HAP-1 (cell line): Measurements from ENCODE around the gene NPTX1.

Experiments
- DNase-seq, 2 experiments: peaks; one replicate each; pipeline ENCODE4 v3.0.0-alpha.2; 2016 to 2020; ENCODE audit warnings: low spot score in 2 of 2
- H3K27me3 ChIP-seq: fragments of 250-450 bp; sonication (Bioruptor Pico); 2 replicates; pipeline ENCODE4 v1.5.1; 2020; ENCODE audit warnings: low read depth, mild to moderate bottlenecking, moderate library complexity
- H3K36me3 ChIP-seq: fragments of 250-450 bp; sonication (Bioruptor Pico); replicated peaks from 2 replicates; pipeline ENCODE4 v1.5.1; 2020; ENCODE audit warnings: mild to moderate bottlenecking
- H3K4me1 ChIP-seq: fragments of 250-450 bp; sonication (Bioruptor Pico); 2 replicates; pipeline ENCODE4 v1.5.1; 2020; ENCODE audit warnings: mild to moderate bottlenecking
- H3K4me3 ChIP-seq: fragments of 250-450 bp; sonication (Bioruptor Pico); 2 replicates; pipeline ENCODE4 v1.5.1; 2020; ENCODE audit warnings: mild to moderate bottlenecking, moderate library complexity
- H3K9me3 ChIP-seq: fragments of 250-450 bp; sonication (Bioruptor Pico); 2 replicates; pipeline ENCODE4 v1.5.1; 2020; ENCODE audit warnings: mild to moderate bottlenecking, moderate library complexity
- in situ Hi-C: fragments of 300-500 bp; cut with MboI; formaldehyde crosslinking; loops from 3 replicates; pipeline ENCODE4 v1.14.3; 2020; ENCODE audit warnings: low sequenced_read_pairs, inconsistent platforms, mixed read lengths

The NPTX1 gene

GRCh38 chr17:80455784-80456183, 20.6 kb downstream of the NPTX1 start:
- no peaks in the 10 kb centered on the region for H3K9me3 ChIP-seq
- H3K4me1 ChIP-seq: peaks cover 7% of the 10 kb centered on the region
- in situ Hi-C loops: no loop called here
- DNase-seq: no peak
- no peaks in the 10 kb centered on the region; the same call in 1 of the 2 replicates for H3K27me3 ChIP-seq
- no peak overlapping the region for H3K4me3 ChIP-seq
- H3K36me3 ChIP-seq: 0 out of 2 replicates have a peak, but pooled peaks cover 2% of the 10 kb centered on the region

- Histone ChIP-seq H3K36me3 (0 out of 2 replicates have a peak, but pooled peaks cover 2% of the 10 kb centered on the region), H3K4me1 (peaks cover 7% of the 10 kb centered on the region), H3K27me3 (no peaks in the 10 kb centered on the region; the same call in 1 of the 2 replicates), H3K4me3 (peak overlapping the region; percentile 86), H3K9me3 (no peaks in the 10 kb centered on the region)
- in situ Hi-C loops: no loop called here
- peak; percentile 49 to 62 for DNase-seq
Measured at GRCh38 chr17:80455336-80455710, 21.1 kb downstream of the NPTX1 start.

DNA sequence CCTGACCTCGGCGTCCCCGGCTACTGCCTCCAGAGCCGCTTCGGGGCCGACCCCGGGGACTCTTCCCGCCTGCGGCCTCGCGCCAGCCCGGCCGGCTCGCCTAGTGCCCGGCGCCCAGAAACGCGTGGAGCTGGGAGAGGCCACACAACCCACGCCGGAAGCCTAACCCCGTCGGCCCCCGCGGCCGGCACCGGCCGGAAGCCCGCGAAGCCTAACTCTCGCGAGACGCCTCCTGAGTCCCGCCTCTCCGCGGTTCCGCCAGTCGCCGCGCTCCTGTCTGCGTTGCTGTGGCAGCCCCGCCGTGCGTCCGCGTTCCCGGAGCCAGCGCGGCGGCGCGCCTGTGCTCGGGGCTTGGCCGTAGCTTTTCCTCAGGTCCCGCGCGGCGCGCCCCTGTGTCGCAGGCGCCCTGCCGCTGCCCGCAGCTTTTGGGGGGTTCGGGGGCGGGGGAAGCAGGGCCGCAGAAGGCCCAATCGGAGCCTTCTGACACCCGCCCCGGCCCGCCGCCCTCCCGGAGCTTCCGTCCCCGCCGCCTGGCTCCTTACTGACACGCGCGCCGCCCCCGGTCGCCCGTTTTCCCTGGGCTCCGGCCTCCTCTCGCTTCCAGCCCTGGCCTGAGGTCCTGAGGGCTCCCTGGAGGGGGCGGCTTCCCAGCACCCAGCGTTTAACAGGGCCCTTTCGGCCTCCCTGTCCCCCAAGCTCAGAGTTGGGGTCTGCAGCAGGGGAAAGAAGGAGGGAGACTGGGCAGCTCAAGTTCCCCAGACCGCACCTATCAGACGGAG, 21.7 kb downstream of the NPTX1 start:
- Histone ChIP-seq H3K4me1 (peaks cover 7% of the 10 kb centered on the region), H3K9me3 (no peaks in the 10 kb centered on the region), H3K27me3 (no peaks in the 10 kb centered on the region; the same call in 1 of the 2 replicates), H3K4me3 (peak overlapping the region; percentile 86), H3K36me3 (0 out of 2 replicates have a peak, but pooled peaks cover 2% of the 10 kb centered on the region)
- peak; percentile 91 to 96 for DNase-seq
- in situ Hi-C loops: no loop called here

DNA sequence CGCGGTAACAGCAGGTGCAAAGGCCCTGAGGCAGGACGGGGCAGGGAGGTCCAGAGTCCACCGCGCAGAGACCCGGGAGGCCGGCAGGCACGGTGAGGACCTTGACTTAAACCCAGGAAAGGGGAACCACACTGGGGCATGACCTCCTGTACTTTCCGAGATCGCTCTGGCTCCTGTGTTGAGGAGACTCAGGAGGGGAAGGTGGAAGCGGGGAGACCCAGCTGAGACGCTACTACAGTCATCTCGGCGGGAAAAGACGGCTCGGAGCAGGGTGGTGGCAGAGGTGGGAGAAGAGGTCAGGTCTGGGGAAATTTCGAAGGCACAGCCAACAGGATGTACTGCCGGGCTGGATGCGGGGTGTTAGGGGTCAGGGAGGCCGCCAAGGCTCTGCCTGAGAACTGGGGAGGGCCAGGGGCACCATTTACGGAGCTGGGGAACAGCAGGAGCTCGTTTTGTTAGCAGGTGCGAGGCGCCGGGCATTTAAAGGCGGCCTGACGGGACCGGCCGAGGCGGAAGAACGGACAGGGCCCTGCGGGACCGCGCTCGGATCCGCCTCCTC, 22.3 kb downstream of the NPTX1 start:
- H3K9me3 ChIP-seq: no peaks in the 10 kb centered on the region
- no peak for DNase-seq
- peak overlapping the region; percentile 86 for H3K4me3 ChIP-seq
- peaks cover 7% of the 10 kb centered on the region for H3K4me1 ChIP-seq
- no peaks in the 10 kb centered on the region; the same call in 1 of the 2 replicates for H3K27me3 ChIP-seq
- 0 out of 2 replicates have a peak, but pooled peaks cover 2% of the 10 kb centered on the region for H3K36me3 ChIP-seq
- in situ Hi-C loops: no loop called here

DNA sequence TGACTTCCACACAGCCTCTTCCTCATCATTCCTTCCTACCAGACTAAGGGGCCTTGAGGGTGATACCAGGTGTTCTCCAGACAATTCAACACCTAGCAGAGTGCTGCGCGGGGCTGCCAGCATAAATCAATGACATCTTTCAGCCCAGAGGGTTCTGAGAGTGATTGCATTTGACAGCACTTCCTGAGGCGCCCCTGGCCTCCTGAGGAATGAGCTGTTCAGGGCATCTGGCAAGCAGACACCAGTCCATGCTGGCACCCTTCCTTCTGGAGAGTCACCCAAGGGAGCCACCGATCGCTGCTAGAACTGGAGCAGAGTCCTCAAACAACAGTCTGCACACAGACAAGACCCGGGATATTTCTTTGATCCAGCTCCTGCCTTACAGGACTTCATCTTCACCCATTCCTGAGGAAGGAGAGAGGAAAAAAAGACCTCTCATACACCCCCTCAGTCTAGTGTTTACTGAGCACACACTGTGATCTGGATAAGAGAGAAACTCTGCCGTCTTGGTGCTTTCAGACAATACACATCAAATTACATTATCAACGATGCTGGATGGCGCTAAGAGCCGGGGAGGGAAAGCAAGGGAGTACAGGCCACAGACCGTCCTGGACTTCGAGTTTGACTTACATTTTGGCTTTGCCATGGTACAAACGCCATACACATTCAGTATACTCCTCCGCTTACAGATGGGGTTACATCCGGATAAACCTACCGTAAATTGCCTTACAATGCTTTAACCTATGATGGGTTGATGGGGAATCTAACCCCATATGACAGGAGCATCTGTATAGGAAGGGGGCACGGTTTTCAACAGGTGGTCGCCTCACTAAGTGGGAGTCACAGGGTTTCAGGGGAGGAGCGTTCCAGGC, 23.0 kb downstream of the NPTX1 start:
- Histone ChIP-seq H3K4me1 (peaks cover 7% of the 10 kb centered on the region), H3K9me3 (no peaks in the 10 kb centered on the region), H3K27me3 (no peaks in the 10 kb centered on the region; the same call in 1 of the 2 replicates), H3K36me3 (0 out of 2 replicates have a peak, but pooled peaks cover 2% of the 10 kb centered on the region), H3K4me3 (peak overlapping the region; percentile 86)
- in situ Hi-C loops: no loop called here
- no peak for DNase-seq

- Histone ChIP-seq H3K4me3 (no peak overlapping the region), H3K36me3 (0 out of 2 replicates have a peak, but pooled peaks cover 2% of the 10 kb centered on the region), H3K9me3 (no peaks in the 10 kb centered on the region), H3K4me1 (peaks cover 7% of the 10 kb centered on the region), H3K27me3 (0 out of 2 replicates have a peak, but pooled peaks cover 3% of the 10 kb centered on the region)
- DNase-seq: no peak
- in situ Hi-C loops: no loop called here
Measured at GRCh38 chr17:80452173-80452915, 24.1 kb downstream of the NPTX1 start.

DNA sequence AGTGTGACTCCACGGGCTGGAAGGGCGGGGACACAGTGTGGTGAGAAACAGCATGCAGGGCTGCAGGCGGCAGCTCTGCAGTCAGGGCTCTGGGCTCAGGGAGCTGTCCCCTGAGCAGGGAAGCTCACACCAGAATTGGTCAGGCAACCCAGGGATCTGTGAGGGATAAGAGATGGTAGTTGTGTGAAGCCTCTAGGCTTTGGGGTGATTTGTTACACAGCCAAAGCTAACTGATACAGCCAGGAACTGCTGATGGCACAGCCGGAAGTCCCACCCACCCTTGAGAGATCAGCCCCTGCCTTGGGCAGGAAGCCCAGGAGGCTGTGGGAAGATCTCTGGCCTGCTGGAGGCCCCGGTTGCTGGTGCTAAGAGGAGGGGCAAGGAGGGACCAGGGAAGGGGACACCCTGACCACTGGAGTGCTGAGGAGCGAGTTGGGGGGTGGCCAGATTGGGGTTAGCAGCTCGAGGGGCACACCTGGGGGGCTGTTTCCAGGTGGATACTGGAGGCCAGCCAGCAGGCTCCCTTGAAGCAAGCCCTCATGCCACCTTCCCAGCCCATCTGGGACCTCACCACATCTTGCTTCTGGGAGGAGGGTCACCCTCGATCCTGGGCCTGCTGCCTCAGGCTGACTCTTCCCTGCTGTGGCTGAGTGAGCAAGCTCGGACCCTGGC, 25.2 kb downstream of the NPTX1 start:
- Histone ChIP-seq H3K36me3 (0 out of 2 replicates have a peak, but pooled peaks cover 2% of the 10 kb centered on the region), H3K4me3 (no peak overlapping the region), H3K9me3 (no peaks in the 10 kb centered on the region), H3K4me1 (peaks cover 7% of the 10 kb centered on the region), H3K27me3 (0 out of 2 replicates have a peak, but pooled peaks cover 3% of the 10 kb centered on the region)
- in situ Hi-C loops: no loop called here
- DNase-seq: no peak

GRCh38 chr17:80449930-80450576, 26.4 kb downstream of the NPTX1 start:
- H3K27me3 ChIP-seq: 0 out of 2 replicates have a peak, but pooled peaks cover 3% of the 10 kb centered on the region
- no peaks in the 10 kb centered on the region for H3K9me3 ChIP-seq
- H3K4me1 ChIP-seq: peaks cover 7% of the 10 kb centered on the region
- no peak for DNase-seq
- in situ Hi-C loops: no loop called here
- 0 out of 2 replicates have a peak, but pooled peaks cover 2% of the 10 kb centered on the region for H3K36me3 ChIP-seq
- no peak overlapping the region for H3K4me3 ChIP-seq

DNA sequence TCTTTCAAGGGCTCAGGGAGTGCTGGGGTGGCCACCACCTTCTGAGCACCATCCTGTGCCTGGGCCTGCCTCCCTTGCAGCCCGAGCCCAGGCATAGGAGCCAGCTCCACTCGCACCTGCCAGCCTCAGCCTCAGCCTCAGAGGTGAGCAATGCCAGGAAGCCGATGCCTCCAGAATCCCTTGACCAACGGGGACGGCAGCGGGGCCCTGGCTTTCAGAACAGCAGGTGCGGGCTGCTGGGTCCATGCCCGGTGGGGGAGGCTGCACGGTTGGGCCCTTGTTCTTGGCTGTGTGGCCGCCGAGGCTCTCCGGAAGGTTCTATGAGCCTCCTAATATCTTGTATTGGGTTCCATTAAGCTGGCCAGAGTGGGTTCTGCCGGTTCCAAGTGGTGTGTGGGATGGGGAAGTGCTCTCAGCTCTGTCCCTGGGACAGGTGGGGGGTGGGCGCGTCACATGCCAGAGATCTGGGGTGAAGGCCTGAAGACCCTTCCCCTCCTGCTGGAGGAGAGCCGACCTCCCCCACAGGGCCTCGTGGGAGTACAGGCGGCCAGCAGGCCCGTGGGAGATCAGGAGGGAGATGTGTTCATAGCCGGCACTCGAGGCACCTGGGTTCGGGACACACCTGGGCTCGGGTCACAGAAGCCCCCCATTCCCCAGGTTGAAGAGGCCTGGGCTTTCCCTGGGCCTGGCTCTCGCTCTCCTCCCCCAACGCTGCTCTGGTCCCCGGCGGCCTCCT, 27.0 kb downstream of the NPTX1 start:
- Histone ChIP-seq H3K4me1 (peaks cover 7% of the 10 kb centered on the region), H3K27me3 (0 out of 2 replicates have a peak, but pooled peaks cover 3% of the 10 kb centered on the region), H3K9me3 (no peaks in the 10 kb centered on the region), H3K4me3 (no peak overlapping the region), H3K36me3 (0 out of 2 replicates have a peak, but pooled peaks cover 1% of the 10 kb centered on the region)
- no peak for DNase-seq
- in situ Hi-C loops: no loop called here

GRCh38 chr17:80447790-80448189, 28.6 kb downstream of the NPTX1 start:
- Histone ChIP-seq H3K4me1 (no peaks in the 10 kb centered on the region), H3K27me3 (0 out of 2 replicates have a peak, but pooled peaks cover 6% of the 10 kb centered on the region), H3K36me3 (no peaks in the 10 kb centered on the region), H3K9me3 (no peaks in the 10 kb centered on the region), H3K4me3 (no peak overlapping the region)
- in situ Hi-C loops: no loop called here
- DNase-seq: no peak

DNA sequence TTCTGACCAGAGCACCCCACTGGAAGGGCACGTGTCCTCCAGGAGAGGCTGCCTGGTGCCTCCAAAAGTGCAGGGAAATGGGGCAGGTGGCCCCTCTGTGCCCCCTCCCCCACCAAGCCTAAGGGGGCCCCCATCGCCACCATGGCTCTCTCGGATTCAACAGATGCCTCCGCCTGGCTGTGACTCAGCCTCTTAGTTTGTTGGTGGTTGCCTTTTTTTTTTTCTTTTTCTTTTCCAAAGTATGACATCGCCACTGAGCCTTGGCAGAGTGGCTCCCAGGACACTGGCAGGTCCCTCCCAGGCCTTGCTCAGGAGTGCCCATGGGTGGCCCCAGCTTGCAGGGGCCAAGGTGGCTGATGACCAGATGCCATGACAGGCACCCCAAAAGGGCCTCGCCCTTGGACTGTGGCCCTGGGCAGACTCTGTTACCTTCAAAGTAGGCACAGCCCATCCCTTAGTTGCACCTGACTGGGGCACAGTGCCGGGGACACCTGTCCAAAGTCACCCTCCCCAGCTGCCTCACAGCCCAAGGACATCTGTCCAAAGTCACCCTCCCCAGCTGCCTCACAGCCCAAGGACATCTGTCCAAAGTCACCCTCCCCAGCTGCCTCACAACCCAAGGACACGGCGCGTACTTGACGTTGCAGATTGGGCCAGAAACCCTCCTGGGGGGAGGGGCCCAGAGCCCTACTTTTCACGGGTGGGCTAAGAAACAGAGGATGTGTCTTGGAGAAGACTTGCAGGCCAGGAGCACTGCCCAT, 29.6 kb downstream of the NPTX1 start:
- Histone ChIP-seq H3K4me3 (no peak overlapping the region), H3K27me3 (0 out of 2 replicates have a peak, but pooled peaks cover 6% of the 10 kb centered on the region), H3K9me3 (no peaks in the 10 kb centered on the region), H3K4me1 (no peaks in the 10 kb centered on the region), H3K36me3 (no peaks in the 10 kb centered on the region)
- no peak for DNase-seq
- in situ Hi-C loops: no loop called here
